Heart right ventricle (tissue), 16 donors: ENCODE data around the gene SMAD2. TPM values are rescaled to one million over a fixed set of nuclear protein-coding genes. Genes with fewer than 3 reads are reported as not detected.
"Not testable (repeated sequence)": the region's sequence is repeated elsewhere in the genome, so short reads cannot be mapped to it uniquely, and the experiment has no call there.

Experiments used
- ATAC-seq, 8 donors: fragments of 200-7000 bp; cut with Tn5 transposase; one replicate each; pipeline ENCODE4 v1.9.1; 2020; ENCODE audit warnings: mild to moderate bottlenecking in 8 of 8, moderate library complexity in 8 of 8, moderate number of reproducible peaks in 1 of 8
- DNase-seq, 2 donors: peaks; one replicate each; pipeline ENCODE4 v3.0.0-alpha.2; 2020
- H3K27ac ChIP-seq, 10 donors: fragments of 200-600 bp; sonication (generic) in 2 of 10; one replicate each; pipeline versions ENCODE4 v1.5.0 to v1.8.0; 2020 to 2022; ENCODE audit warnings: mild to moderate bottlenecking in 3 of 10
- H3K27me3 ChIP-seq, 7 donors: fragments of 200-600 bp; one replicate each; pipeline ENCODE4 v1.8.0; 2021 to 2022; ENCODE audit warnings: mild to moderate bottlenecking in 2 of 7
- H3K36me3 ChIP-seq, 9 donors: fragments of 200-600 bp; sonication (generic) in 1 of 9; one replicate each; pipeline versions ENCODE4 v1.5.0 to v1.8.0; 2020 to 2022; ENCODE audit warnings: mild to moderate bottlenecking in 2 of 9
- H3K4me1 ChIP-seq, 9 donors: fragments of 200-600 bp; sonication (generic) in 1 of 9; one replicate each; pipeline versions ENCODE4 v1.5.0 to v1.8.0; 2020 to 2022; ENCODE audit warnings: mild to moderate bottlenecking in 4 of 9
- H3K4me3 ChIP-seq, 10 donors: fragments of 200-600 bp; sonication (generic) in 2 of 10; one replicate each; pipeline versions ENCODE4 v1.5.0 to v1.8.0; 2020 to 2022; ENCODE audit warnings: mild to moderate bottlenecking in 7 of 10, moderate library complexity in 2 of 10
- H3K9me3 ChIP-seq, 11 donors: fragments of 200-600 bp in 10 of 11; sonication (generic) in 2 of 11; one replicate each; pipeline versions ENCODE4 v1.5.0 to v1.8.0; 2013 to 2022; ENCODE audit warnings: mild to moderate bottlenecking in 2 of 11, control low read depth in 1 of 11, moderate library complexity in 1 of 11
- CTCF ChIP-seq, 9 donors: fragments of 200-600 bp; sonication (generic) in 2 of 9; IDR thresholded peaks; one replicate each; pipeline versions ENCODE4 v1.5.0 to v1.8.0; 2021 to 2022; ENCODE audit warnings: antibody characterized with exemption in 9 of 9, mild to moderate bottlenecking in 5 of 9, moderate library complexity in 1 of 9
- WGBS, 2 donors: extraction: QIAGEN DNeasy Blood & Tissue Kit; methylation state at CpG; one replicate each; pipeline ENCODE4 v1.1.7; 2013; ENCODE audit warnings: inconsistent platforms in 1 of 2; 5-methylcytosine and 5-hydroxymethylcytosine counted together
- intact Hi-C, 10 donors: fragments of 100-400 bp; cut with DNase I; formaldehyde crosslinking; loops; one replicate each; pipeline versions ENCODE4 v1.11.1 to v1.14.2; 2022
- polyA plus RNA-seq, 2 donors: library from polyadenylated mRNA; stranded (reverse); fragments of 200-250 nt; gene quantifications; one replicate each; pipeline ENCODE4 v1.2.3, GENCODE V29; 2013
- total RNA-seq, 10 donors: library from RNA; stranded (reverse); fragmentation: NEBNext Ultra II Directional in 3 of 10; extraction: Animal tissue kit (Norgen Biotek cat#: 25700) in 3 of 10; gene quantifications; one replicate each; pipeline versions ENCODE4 v1.2.1 to v1.2.4, GENCODE V29; 2021 to 2023
- donor health status: Arrhythmogenic right ventricular cardiomyopathy.
- donor health status: ischemic (EF 13 %, LVEDD 7.1; RV severe dilation, severe dysfunction).
- donor health status: healthy with polysubstance abuse.
- donor health status: DM: no; HTN: yes; CAD: no.
- donor health status: DM: no; HTN: no; CAD: no.
- donor health status: ischemic (EF 25% LVEDD 6.9; RV normal size, moderate dysfunction).
- donor health status: ischemic (EF 25% LVEDD 5.7; RV mildly dilated, moderate dysfunction).
- donor health status: healthy.
- donor health status: DM: yes; HTN: yes; CAD: no.
- donor health status: Ischemic cardiomyopathy.
- donor health status: ischemic (EF 35%, LVEDD 5.7; RV mildly dilated, moderate dysfunction).
- donor health status: nonischemic (EF 11% LVEDD 7.7; RV severe dilation, severe dysfunction).
- donor health status: DM: yes; HTN: yes; CAD: no.
- donor health status: PGD.
- donor health status: ischemic (EF 29% LVEDD 5.4; RV normal size, mild dysfunction).
- donor health status: nonischemic (EF 23%, LVEDD 6.1; RV moderate dilation, normal function).

The SMAD2 gene
- total and polyA plus RNA-seq, 12 donors, result 11.6 to 118 (median 92.9) TPM

- 87 to 89% methylated on average over 4 of the region's 4 CpGs for WGBS, 2 donors
- no peaks in the 10 kb centered on the region for H3K36me3 ChIP-seq
- H3K27ac ChIP-seq, result no peak overlapping the region
- ATAC-seq (no peak), DNase-seq (no peak)
- peaks cover 0 to 7% (median 0%) of the 10 kb centered on the region in 7 donors for H3K27me3 ChIP-seq
- intact Hi-C loops, result no loop called here
- no peak for TF ChIP-seq CTCF (IDR thresholded peaks at IDR 0.05)
- peaks cover 0 to 11% (median 0%) of the 10 kb centered on the region in 9 donors for H3K4me1 ChIP-seq
- H3K9me3 ChIP-seq, result no peaks in the 10 kb centered on the region
- H3K4me3 ChIP-seq, result no peak overlapping the region
Measured at GRCh38 chr18:47969816-47970215, 39.4 kb upstream of the SMAD2 start.

GRCh38 chr18:47968721-47969120 is 38.3 kb upstream of the SMAD2 start:
- no peak overlapping the region for H3K4me3 ChIP-seq
- peaks cover 0 to 7% (median 0%) of the 10 kb centered on the region in 7 donors for H3K27me3 ChIP-seq
- no peaks in the 10 kb centered on the region for H3K36me3 ChIP-seq
- no peaks in the 10 kb centered on the region for H3K9me3 ChIP-seq
- no peak for ATAC-seq
- 84 to 85% methylated on average over 4 of the region's 4 CpGs for WGBS, 2 donors
- H3K4me1 ChIP-seq, result peaks cover 0 to 11% (median 0%) of the 10 kb centered on the region in 9 donors
- no peak for DNase-seq
- H3K27ac ChIP-seq, result no peak overlapping the region
- TF ChIP-seq CTCF (IDR thresholded peaks at IDR 0.05), result no peak
- intact Hi-C loops, result no loop called here

GRCh38 chr18:47968006-47968676 is 37.7 kb upstream of the SMAD2 start:
- ATAC-seq, result peak in 3 of 8 donors; percentile 10 to 52 (median 29)
- no peak for TF ChIP-seq CTCF (IDR thresholded peaks at IDR 0.05)
- Histone ChIP-seq H3K9me3 (no peaks in the 10 kb centered on the region), H3K27ac (no peak overlapping the region), H3K27me3 (peaks cover 0 to 3% (median 0%) of the 10 kb centered on the region in 7 donors), H3K4me3 (no peak overlapping the region), H3K4me1 (peaks cover 0 to 11% (median 0%) of the 10 kb centered on the region in 9 donors), H3K36me3 (no peaks in the 10 kb centered on the region)
- WGBS, 2 donors, result 58 to 67% methylated on average over 9 of the region's 9 CpGs
- intact Hi-C loops, result no loop called here
- DNase-seq, result no peak

GRCh38 chr18:47964053-47964452 is 33.6 kb upstream of the SMAD2 start:
- H3K4me3 ChIP-seq, result no peak overlapping the region
- DNase-seq, result no peak
- intact Hi-C loops, result no loop called here

GRCh38 chr18:47961003-47961402 is 30.5 kb upstream of the SMAD2 start:
- H3K4me1 ChIP-seq, H3K36me3 ChIP-seq, intact Hi-C loops, DNase-seq, H3K27ac ChIP-seq, ATAC-seq, H3K4me3 ChIP-seq, H3K27me3 ChIP-seq: not testable (repeated sequence)
- 95% methylated on average over 7 of the region's 7 CpGs for WGBS, 2 donors
- H3K9me3 ChIP-seq, result peaks cover 0 to 26% (median 11%) of the 10 kb centered on the region in 11 donors

More at GRCh38 chr18:47964053-47964452, 33.6 kb upstream of the SMAD2 start:
- Histone ChIP-seq H3K36me3 (no peaks in the 10 kb centered on the region), H3K27me3 (peaks cover 0 to 4% (median 0%) of the 10 kb centered on the region in 7 donors), H3K27ac (no peak overlapping the region), H3K4me1 (peaks cover 0 to 5% (median 0%) of the 10 kb centered on the region in 9 donors), H3K9me3 (peaks cover 0 to 26% (median 11%) of the 10 kb centered on the region in 11 donors)
- no peak for ATAC-seq
- no peak for TF ChIP-seq CTCF (IDR thresholded peaks at IDR 0.05)
- WGBS, 2 donors, result 84 to 87% methylated on average over 4 of the region's 4 CpGs
